HepG2 (cell line): ENCODE data around the gene STIM1. TPM values are rescaled to one million over a fixed set of nuclear protein-coding genes. Genes with fewer than 3 reads are reported as not detected.

Experiments used
- FOXP1 ChIP-seq, 2 experiments: fragments of 450-650 bp in 1 of 2; IDR thresholded peaks; 2 replicates each; pipeline ENCODE4 v1.6.1; 2017 to 2018; ENCODE audit warnings: antibody characterized with exemption in 1 of 2
- HNRNPUL1 ChIP-seq: fragments of 200-400 bp; formaldehyde crosslinking; IDR thresholded peaks from 2 replicates; pipeline ENCODE4 v1.6.1; 2017; ENCODE audit warnings: low read depth, mild to moderate bottlenecking, low read length, moderate library complexity
- KAT8 ChIP-seq: IDR thresholded peaks from 2 replicates; pipeline ENCODE4 v1.6.1; 2016; ENCODE audit warnings: missing genetic modification reagents, missing compliant biosample characterization
- NR2F2 ChIP-seq: IDR thresholded peaks from 2 replicates; pipeline ENCODE4 v1.6.1; 2012; ENCODE audit warnings: low read depth, inconsistent platforms, borderline replicate concordance
- PATZ1 ChIP-seq: sonication (generic); formaldehyde crosslinking; IDR thresholded peaks from 2 replicates; pipeline ENCODE4 v1.4.0; 2020; ENCODE audit warnings: missing genetic modification reagents
- SOX5 ChIP-seq: IDR thresholded peaks from 2 replicates; pipeline ENCODE4 v1.6.1; 2016; ENCODE audit warnings: borderline replicate concordance
- THRA ChIP-seq: sonication (generic); formaldehyde crosslinking; IDR thresholded peaks from 2 replicates; pipeline ENCODE4 v1.4.0; 2020; ENCODE audit warnings: missing genetic modification reagents, borderline replicate concordance
- ZNF136 ChIP-seq: sonication (generic); formaldehyde crosslinking; IDR thresholded peaks from 2 replicates; pipeline ENCODE4 v1.8.1; 2022; ENCODE audit warnings: low read depth, mild to moderate bottlenecking, moderate library complexity, missing genetic modification reagents
- ZNF3 ChIP-seq: IDR thresholded peaks from 2 replicates; pipeline ENCODE4 v1.7.0; 2017; ENCODE audit warnings: inconsistent platforms
- ZNF317 ChIP-seq: sonication (generic); formaldehyde crosslinking; IDR thresholded peaks from 2 replicates; pipeline ENCODE4 v1.5.0; 2020; ENCODE audit warnings: mild to moderate bottlenecking, missing genetic modification reagents
- ZNF609 ChIP-seq: sonication (generic); formaldehyde crosslinking; IDR thresholded peaks from 2 replicates; pipeline ENCODE4 v1.4.0; 2020; ENCODE audit warnings: mild to moderate bottlenecking, missing genetic modification reagents, borderline replicate concordance
- ZNF792 ChIP-seq: IDR thresholded peaks from 2 replicates; pipeline ENCODE4 v1.6.1; 2016
- polyA plus RNA-seq, 8 experiments: library from polyadenylated mRNA; depleted of rRNA in 3 of 8; stranded (reverse) in 7 of 8; unstranded in 1 of 8; fragments of >200 nt; fragmentation: Illumina TruSeq in 4 of 8; extraction: Trizol in 4 of 8; gene quantifications; 2 replicates each; pipeline versions ENCODE4 v1.2.1 to v1.2.3, GENCODE V29; 2011 to 2016; ENCODE audit warnings: low read depth in 4 of 8, missing spikeins in 1 of 8, mixed read lengths in 1 of 8; ENCODE audit not compliant: insufficient read depth in 1 of 8
- total RNA-seq, 5 experiments: library from RNA; depleted of rRNA; stranded (reverse); fragments of >200 nt; fragmentation: Illumina TruSeq; extraction: Trizol; gene quantifications; 2 replicates each; pipeline ENCODE4 v1.2.3, GENCODE V29; 2016; ENCODE audit warnings: low read depth in 1 of 5
- TF ChIP-seq, protein P1 (sequence below): sonication (generic); formaldehyde crosslinking; IDR thresholded peaks from 2 replicates; pipeline ENCODE4 v1.4.0; 2020; ENCODE audit warnings: missing genetic modification reagents
- TF ChIP-seq, protein P2 (sequence below): IDR thresholded peaks from 2 replicates; pipeline ENCODE4 v1.6.1; 2016; ENCODE audit warnings: low read depth

Gene STIM1
- total and polyA plus RNA-seq, 2 of the 13 experiments (the other 11 are each of a cell fraction or from before 2014, with no cell fraction given), result 19.2 to 28.5 TPM

DNA sequence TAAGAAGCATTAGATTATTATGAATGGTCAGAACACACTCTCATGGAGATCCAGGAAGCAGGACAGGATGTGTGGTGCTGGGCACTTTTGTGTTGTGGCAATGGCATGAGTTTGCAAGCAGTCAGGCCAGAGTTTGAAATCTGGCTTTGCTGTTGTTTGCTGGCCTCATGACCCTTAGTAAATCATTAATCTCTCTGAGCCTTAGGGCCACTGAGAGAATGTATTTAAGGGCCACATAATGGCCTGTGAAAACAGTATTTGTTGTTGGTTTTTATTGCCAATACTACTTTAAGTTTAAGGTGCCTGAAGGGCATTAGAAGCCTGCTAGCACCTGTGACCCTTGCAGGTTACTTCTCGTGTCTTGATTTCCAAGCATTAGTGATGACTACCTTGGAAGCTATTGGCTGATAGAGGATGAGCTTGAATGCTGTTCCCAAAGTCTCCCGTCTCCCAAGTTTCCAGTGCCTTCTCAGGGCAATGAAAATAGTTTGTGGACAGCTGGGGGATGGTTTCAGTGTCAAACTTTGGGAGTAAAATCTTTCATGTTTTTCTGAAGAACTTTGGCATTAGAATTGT, 24.6 kb downstream of the STIM1 start (continued):
- TF ChIP-seq ZNF609 (CRISPR knock-in tag) (peak; percentile 56; the same call in 1 of the 2 replicates), FOXP1 (IDR thresholded peaks at IDR 0.05) (0 out of 2 replicates have a peak, but pooled peaks have one; percentile 17), FOXP1 (CRISPR knock-in tag; IDR thresholded peaks at IDR 0.05) (peak; percentile 92), SOX5 (CRISPR knock-in tag) (peak; percentile 77; the same call in 1 of the 2 replicates), PATZ1 (CRISPR knock-in tag) (peak; percentile 22; the same call in 1 of the 2 replicates), NR2F2 (peak; percentile 85), KAT8 (CRISPR knock-in tag) (peak; percentile 24; the same call in 1 of the 2 replicates), ZNF792 (CRISPR knock-in tag) (peak; percentile 73; the same call in 1 of the 2 replicates), ZNF136 (CRISPR knock-in tag) (peak; percentile 63; the same call in 1 of the 2 replicates), HNRNPUL1 (peak; percentile 98), ZNF317 (CRISPR knock-in tag) (0 out of 2 replicates have a peak, but pooled peaks have one; percentile 27), ZNF3 (CRISPR knock-in tag) (0 out of 2 replicates have a peak, but pooled peaks have one; percentile 59), THRA (CRISPR knock-in tag) (peak; percentile 11; the same call in 1 of the 2 replicates)
- TF ChIP-seq, protein P1, sequence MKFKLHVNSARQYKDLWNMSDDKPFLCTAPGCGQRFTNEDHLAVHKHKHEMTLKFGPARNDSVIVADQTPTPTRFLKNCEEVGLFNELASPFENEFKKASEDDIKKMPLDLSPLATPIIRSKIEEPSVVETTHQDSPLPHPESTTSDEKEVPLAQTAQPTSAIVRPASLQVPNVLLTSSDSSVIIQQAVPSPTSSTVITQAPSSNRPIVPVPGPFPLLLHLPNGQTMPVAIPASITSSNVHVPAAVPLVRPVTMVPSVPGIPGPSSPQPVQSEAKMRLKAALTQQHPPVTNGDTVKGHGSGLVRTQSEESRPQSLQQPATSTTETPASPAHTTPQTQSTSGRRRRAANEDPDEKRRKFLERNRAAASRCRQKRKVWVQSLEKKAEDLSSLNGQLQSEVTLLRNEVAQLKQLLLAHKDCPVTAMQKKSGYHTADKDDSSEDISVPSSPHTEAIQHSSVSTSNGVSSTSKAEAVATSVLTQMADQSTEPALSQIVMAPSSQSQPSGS (CRISPR knock-in tag), result peak; percentile 45; the same call in 1 of the 2 replicates
- TF ChIP-seq, protein P2, sequence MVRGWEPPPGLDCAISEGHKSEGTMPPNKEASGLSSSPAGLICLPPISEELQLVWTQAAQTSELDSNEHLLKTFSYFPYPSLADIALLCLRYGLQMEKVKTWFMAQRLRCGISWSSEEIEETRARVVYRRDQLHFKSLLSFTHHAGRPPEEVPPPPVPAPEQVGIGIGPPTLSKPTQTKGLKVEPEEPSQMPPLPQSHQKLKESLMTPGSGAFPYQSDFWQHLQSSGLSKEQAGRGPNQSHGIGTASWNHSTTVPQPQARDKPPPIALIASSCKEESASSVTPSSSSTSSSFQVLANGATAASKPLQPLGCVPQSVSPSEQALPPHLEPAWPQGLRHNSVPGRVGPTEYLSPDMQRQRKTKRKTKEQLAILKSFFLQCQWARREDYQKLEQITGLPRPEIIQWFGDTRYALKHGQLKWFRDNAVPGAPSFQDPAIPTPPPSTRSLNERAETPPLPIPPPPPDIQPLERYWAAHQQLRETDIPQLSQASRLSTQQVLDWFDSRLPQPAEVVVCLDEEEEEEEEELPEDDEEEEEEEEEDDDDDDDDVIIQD (CRISPR knock-in tag), result peak; percentile 46; the same call in 1 of the 2 replicates
